GM23338 (cell line): ENCODE data around the gene C14orf132. TPM values are rescaled to one million over a fixed set of nuclear protein-coding genes. Genes with fewer than 3 reads are reported as not detected.

ENCODE experiments used
- ATAC-seq: fragments of 200-7000 bp; cut with Tn5 transposase; 3 replicates; pipeline ENCODE4 v1.9.1; 2020
- DNase-seq: peaks from one replicate; pipeline ENCODE4 v3.0.0-alpha.2; 2015; ENCODE audit warnings: low spot score
- H2AFZ ChIP-seq: fragments of 200-600 bp; sonication (generic); 2 replicates; pipeline ENCODE4 v1.8.0; 2016; ENCODE audit warnings: antibody characterized with exemption, mild to moderate bottlenecking, moderate library complexity
- H3F3A ChIP-seq: fragments of 200-600 bp; sonication (generic); replicated peaks from 2 replicates; pipeline ENCODE4 v1.8.0; 2017; ENCODE audit warnings: antibody characterized with exemption, mixed run types, low read depth
- H3K27ac ChIP-seq: fragments of 200-600 bp; sonication (generic); 2 replicates; pipeline ENCODE4 v1.6.1; 2016; ENCODE audit warnings: low read depth
- H3K27me3 ChIP-seq: fragments of 200-600 bp; sonication (generic); 2 replicates; pipeline ENCODE4 v1.8.0; 2016; ENCODE audit warnings: mild to moderate bottlenecking, mixed run types, moderate library complexity; ENCODE audit not compliant: insufficient read depth
- H3K36me3 ChIP-seq: fragments of 200-600 bp; sonication (generic); 2 replicates; pipeline ENCODE4 v1.8.0; 2016; ENCODE audit warnings: mild to moderate bottlenecking; ENCODE audit not compliant: insufficient read depth
- H3K4me1 ChIP-seq: fragments of 200-600 bp; sonication (generic); 2 replicates; pipeline ENCODE4 v1.8.0; 2016; ENCODE audit warnings: mild to moderate bottlenecking, moderate library complexity; ENCODE audit not compliant: insufficient read depth
- H3K4me2 ChIP-seq: fragments of 200-600 bp; sonication (generic); 2 replicates; pipeline ENCODE4 v1.7.1; 2017; ENCODE audit warnings: mixed run types
- H3K4me3 ChIP-seq: fragments of 200-600 bp; sonication (generic); 2 replicates; pipeline ENCODE4 v1.6.1; 2016; ENCODE audit warnings: mixed run types
- H3K79me2 ChIP-seq: fragments of 200-600 bp; sonication (generic); replicated peaks from 2 replicates; pipeline ENCODE4 v1.8.0; 2017; ENCODE audit warnings: mild to moderate bottlenecking; ENCODE audit not compliant: insufficient read depth
- H3K9me2 ChIP-seq: fragments of 200-600 bp; sonication (generic); 2 replicates; pipeline ENCODE4 v1.8.0; 2017; ENCODE audit not compliant: insufficient read depth
- H4K20me1 ChIP-seq: fragments of 200-600 bp; sonication (generic); replicated peaks from 2 replicates; pipeline ENCODE4 v1.8.0; 2017; ENCODE audit warnings: mild to moderate bottlenecking; ENCODE audit not compliant: insufficient read depth
- H3K27ac Mint-ChIP-seq: 2 replicates; pipeline ENCODE4 v1.8.0; 2020; ENCODE audit warnings: inconsistent platforms, mild to moderate bottlenecking, moderate library complexity, mixed read lengths
- H3K27me3 Mint-ChIP-seq: 3 replicates; pipeline ENCODE4 v1.8.0; 2022; ENCODE audit warnings: low read depth, mild to moderate bottlenecking, moderate library complexity, mixed read lengths, inconsistent platforms; ENCODE audit not compliant: insufficient read depth, poor library complexity
- H3K36me3 Mint-ChIP-seq: 3 replicates; pipeline ENCODE4 v1.8.0; 2021; ENCODE audit warnings: low read depth, mild to moderate bottlenecking, inconsistent platforms, moderate library complexity, mixed read lengths
- H3K4me1 Mint-ChIP-seq: 3 replicates; pipeline ENCODE4 v1.8.0; 2020; ENCODE audit warnings: mild to moderate bottlenecking, inconsistent platforms, mixed read lengths
- H3K4me3 Mint-ChIP-seq: 3 replicates; pipeline ENCODE4 v1.8.0; 2021; ENCODE audit warnings: moderate library complexity, mild to moderate bottlenecking, inconsistent platforms, mixed read lengths
- H3K9me3 Mint-ChIP-seq: 3 replicates; pipeline ENCODE4 v1.8.0; 2020; ENCODE audit warnings: moderate library complexity, mild to moderate bottlenecking, inconsistent platforms, mixed read lengths
- CREB1 ChIP-seq: fragments of 250-450 bp; sonication (Bioruptor Pico); IDR thresholded peaks from 2 replicates; pipeline ENCODE4 v1.5.0; 2020; ENCODE audit warnings: low read depth, mild to moderate bottlenecking, moderate library complexity
- CTCF ChIP-seq, 2 experiments: fragments of 200-600 bp in 1 of 2; sonication (generic) in 1 of 2; conservative IDR thresholded peaks; 2 replicates each; pipeline versions ENCODE4 v1.5.1 to v1.6.1; 2016 to 2017; ENCODE audit warnings: antibody characterized with exemption in 2 of 2, low read depth in 2 of 2, mild to moderate bottlenecking in 2 of 2, moderate library complexity in 1 of 2
- ETS1 ChIP-seq: IDR thresholded peaks from 2 replicates; pipeline ENCODE4 v1.6.1; 2016; ENCODE audit warnings: antibody characterized with exemption
- EZH2 ChIP-seq: fragments of 200-600 bp; sonication (generic); IDR thresholded peaks from one replicate; pipeline ENCODE4 v1.8.0; 2017; ENCODE audit warnings: antibody characterized with exemption, mild to moderate bottlenecking, low read depth; ENCODE audit not compliant: unreplicated experiment
- EZH2phosphoT487 ChIP-seq: fragments of 200-600 bp; sonication (generic); IDR thresholded peaks from one replicate; pipeline ENCODE4 v1.8.1; 2018; ENCODE audit warnings: antibody characterized with exemption; ENCODE audit not compliant: unreplicated experiment
- JUNB ChIP-seq: IDR thresholded peaks from one replicate; pipeline ENCODE4 v1.6.1; 2016; ENCODE audit warnings: antibody characterized with exemption; ENCODE audit not compliant: unreplicated experiment
- NANOG ChIP-seq: IDR thresholded peaks from 2 replicates; pipeline ENCODE4 v1.6.1; 2016; ENCODE audit warnings: antibody characterized with exemption, borderline replicate concordance
- POLR2AphosphoS5 ChIP-seq: IDR thresholded peaks from 2 replicates; pipeline ENCODE4 v1.6.1; 2016; ENCODE audit warnings: antibody characterized with exemption, low read depth
- REST ChIP-seq: IDR thresholded peaks from one replicate; pipeline ENCODE4 v1.6.1; 2018; ENCODE audit warnings: antibody characterized with exemption; ENCODE audit not compliant: unreplicated experiment
- STAT1 ChIP-seq: IDR thresholded peaks from one replicate; pipeline ENCODE4 v1.6.1; 2016; ENCODE audit warnings: antibody characterized with exemption; ENCODE audit not compliant: unreplicated experiment
- ZNF114 ChIP-seq: fragments of 250-450 bp; sonication (Bioruptor Pico); IDR thresholded peaks from 2 replicates; pipeline ENCODE4 v1.5.0; 2020; ENCODE audit warnings: mild to moderate bottlenecking, moderate library complexity
- ZNF331 ChIP-seq: fragments of 250-450 bp; sonication (Bioruptor Pico); IDR thresholded peaks from 2 replicates; pipeline ENCODE4 v1.5.0; 2020; ENCODE audit warnings: low read depth, mild to moderate bottlenecking, moderate library complexity
- ZNF462 ChIP-seq: fragments of 250-450 bp; sonication (Bioruptor Pico); IDR thresholded peaks from 2 replicates; pipeline ENCODE4 v1.5.0; 2020; ENCODE audit warnings: mild to moderate bottlenecking, moderate library complexity
- polyA plus RNA-seq: library from polyadenylated mRNA; unstranded; fragments of >200 nt; fragmentation: Nextera tagmentation; extraction: Ambion mirVana; gene quantifications from 2 replicates; pipeline ENCODE4 v1.2.1, GENCODE V29; 2016
- total RNA-seq: library from RNA; depleted of rRNA; stranded (reverse); fragments of >200 nt; shearing (Covaris generic); gene quantifications from 2 replicates; pipeline ENCODE4 v1.2.3, GENCODE V29; 2014

Gene C14orf132
- total and polyA plus RNA-seq, 2 experiments from 2014 or later, result 13.8 to 16.2 TPM

GRCh38 chr14:96102081-96102856, 63.1 kb downstream of the C14orf132 start:
- Histone ChIP-seq H3K9me2 (no peaks in the 10 kb centered on the region), H3K79me2 (no peaks in the 10 kb centered on the region), H3K4me2 (no peak overlapping the region), H3K36me3 (no peaks in the 10 kb centered on the region), H3K27ac (no peak overlapping the region), H3K4me1 (no peaks in the 10 kb centered on the region; the same call in 1 of the 2 replicates), H3F3A (no peaks in the 10 kb centered on the region), H3K4me3 (no peak overlapping the region), H3K27me3 (no peaks in the 10 kb centered on the region), H4K20me1 (no peaks in the 10 kb centered on the region), H2AFZ (no peak overlapping the region)
- H3K4me1 Mint-ChIP-seq, result peaks cover 16% of the 10 kb centered on the region
- no peak overlapping the region for H3K4me3 Mint-ChIP-seq
- no peak overlapping the region for H3K27ac Mint-ChIP-seq
- H3K9me3 Mint-ChIP-seq, result no peaks in the 10 kb centered on the region
- ATAC-seq (no peak), DNase-seq (no peak)
- no peak for TF ChIP-seq ZNF331 (CRISPR knock-in tag)
- TF ChIP-seq REST, result no peak
- no peak for TF ChIP-seq ZNF114 (CRISPR knock-in tag)
- TF ChIP-seq JUNB, result no peak
- no peak for TF ChIP-seq POLR2AphosphoS5
- no peak for TF ChIP-seq NANOG
- no peak for TF ChIP-seq STAT1
- no peak for TF ChIP-seq CREB1 (CRISPR knock-in tag)
- no peak for TF ChIP-seq ETS1
- TF ChIP-seq EZH2, result no peak
- TF ChIP-seq ZNF462 (CRISPR knock-in tag), result no peak
- no peak for TF ChIP-seq EZH2phosphoT487
- TF ChIP-seq CTCF (conservative IDR thresholded peaks at IDR 0.05; ENCODE audit: low read depth in 2 of 2), result no peak
- H3K36me3 Mint-ChIP-seq, result no peaks in the 10 kb centered on the region
- H3K27me3 Mint-ChIP-seq, result no peaks in the 10 kb centered on the region
